Hematopoietic multipotent progenitor cell treated with erythropoietin and hydrocortisone succinate and interleukin-3 and kit ligand, for 4 days (in vitro differentiated cells): ENCODE data around the gene SLIT3.

Experiments used
- DNase-seq: peaks from one replicate; pipeline ENCODE4 v3.0.0-alpha.2; 2015

SLIT3 gene

DNA sequence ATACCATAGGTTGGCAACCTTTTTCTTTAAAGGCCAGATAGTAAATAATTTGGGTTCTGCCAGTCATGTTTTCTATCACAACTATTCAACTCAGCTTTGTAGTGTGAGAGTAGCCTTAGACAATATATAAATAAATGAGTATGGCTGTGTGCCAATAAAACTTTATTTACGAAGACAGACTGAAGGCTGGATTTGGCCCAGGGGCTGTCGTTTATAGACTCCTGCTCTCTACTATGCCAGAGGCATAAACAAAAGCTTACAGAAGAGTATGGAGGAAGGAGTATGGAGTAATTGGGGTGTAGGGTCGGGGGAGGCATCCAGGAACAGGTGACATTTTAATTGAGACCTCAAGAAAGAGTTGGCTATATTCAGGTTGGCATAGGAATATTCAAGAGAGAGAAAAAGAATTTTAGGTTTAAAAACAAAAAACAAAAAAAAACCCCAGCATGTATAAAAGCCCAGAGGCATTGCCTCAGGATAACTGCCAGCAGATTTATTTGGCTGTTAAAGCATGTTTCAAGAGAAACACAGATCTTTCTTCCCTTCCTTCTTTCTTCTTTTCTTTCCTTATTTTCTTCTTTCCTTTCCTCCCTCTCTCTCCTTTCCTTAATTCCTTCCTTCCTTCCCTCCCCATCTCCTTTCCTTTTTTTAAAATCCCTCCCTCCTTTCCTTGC, 39.9 kb downstream of the SLIT3 start:
- DNase-seq = no peak

DNA sequence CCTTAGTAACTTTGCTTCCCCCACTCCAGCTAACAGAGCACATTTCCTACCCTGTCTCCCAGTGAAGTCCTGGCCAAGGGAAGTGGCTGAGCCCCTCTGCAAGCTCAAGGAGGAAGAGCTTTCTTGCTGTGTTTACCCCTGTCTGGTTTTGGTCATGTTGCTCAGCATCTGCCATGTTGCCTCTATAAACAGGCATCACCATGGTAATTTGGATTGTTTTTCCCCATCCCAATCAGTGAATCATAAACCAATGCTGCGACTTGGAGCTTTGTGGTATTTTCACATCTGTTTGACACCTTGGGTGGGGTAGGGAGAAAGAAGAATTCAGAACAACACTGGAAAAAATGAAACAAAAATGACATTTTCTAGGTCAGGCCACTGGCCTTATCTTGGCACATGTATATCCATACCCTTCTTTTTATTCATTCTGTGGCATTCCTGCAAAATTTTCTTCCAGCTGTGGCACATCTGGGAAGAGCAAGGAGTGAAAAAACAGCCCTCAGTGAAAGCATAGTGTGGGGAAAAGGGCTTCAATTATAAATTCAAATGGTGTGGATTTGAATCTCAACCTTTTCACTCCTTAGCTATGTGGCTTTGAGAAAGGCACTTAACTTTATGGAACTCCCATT, 42.5 kb downstream of the SLIT3 start:
- no peak for DNase-seq

DNA sequence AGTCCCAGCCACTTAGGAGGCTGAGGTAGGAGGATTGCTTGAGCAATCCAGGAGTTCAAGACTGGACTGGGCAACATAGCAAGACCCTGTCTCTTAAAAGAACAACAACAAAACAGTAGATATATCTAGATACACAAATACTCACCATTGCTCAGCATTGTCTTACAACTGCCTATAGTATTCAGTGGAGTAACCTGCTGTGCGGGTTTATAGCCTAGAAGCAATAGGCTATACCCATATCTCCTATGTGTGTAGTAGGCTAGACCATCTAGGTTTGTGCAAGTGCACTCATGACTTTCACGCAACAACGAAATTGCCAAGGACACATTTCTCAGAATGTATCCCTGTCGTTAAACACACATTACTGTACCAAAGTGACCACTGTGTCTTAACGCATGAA, 44.7 kb downstream of the SLIT3 start:
- DNase-seq = no peak

DNA sequence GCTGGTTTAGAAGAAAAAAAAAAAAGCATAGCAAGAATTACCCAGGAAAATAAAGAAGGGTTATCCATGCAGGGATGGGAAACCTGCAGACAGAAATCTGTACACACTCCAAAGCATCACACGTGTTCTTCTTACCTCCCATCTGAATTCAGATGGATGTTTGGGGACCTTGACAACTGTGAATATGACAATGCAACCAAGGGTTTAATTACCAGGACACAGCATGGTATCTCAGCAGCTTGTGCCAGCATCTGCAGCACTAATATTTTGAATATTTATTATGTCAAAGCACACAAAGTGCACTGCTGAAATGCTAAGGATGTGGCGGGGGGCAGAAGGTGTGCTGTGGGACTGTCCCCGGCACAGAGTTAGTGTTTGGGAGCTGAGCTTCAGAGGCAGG, 47.9 kb downstream of the SLIT3 start:
- DNase-seq = no peak

DNA sequence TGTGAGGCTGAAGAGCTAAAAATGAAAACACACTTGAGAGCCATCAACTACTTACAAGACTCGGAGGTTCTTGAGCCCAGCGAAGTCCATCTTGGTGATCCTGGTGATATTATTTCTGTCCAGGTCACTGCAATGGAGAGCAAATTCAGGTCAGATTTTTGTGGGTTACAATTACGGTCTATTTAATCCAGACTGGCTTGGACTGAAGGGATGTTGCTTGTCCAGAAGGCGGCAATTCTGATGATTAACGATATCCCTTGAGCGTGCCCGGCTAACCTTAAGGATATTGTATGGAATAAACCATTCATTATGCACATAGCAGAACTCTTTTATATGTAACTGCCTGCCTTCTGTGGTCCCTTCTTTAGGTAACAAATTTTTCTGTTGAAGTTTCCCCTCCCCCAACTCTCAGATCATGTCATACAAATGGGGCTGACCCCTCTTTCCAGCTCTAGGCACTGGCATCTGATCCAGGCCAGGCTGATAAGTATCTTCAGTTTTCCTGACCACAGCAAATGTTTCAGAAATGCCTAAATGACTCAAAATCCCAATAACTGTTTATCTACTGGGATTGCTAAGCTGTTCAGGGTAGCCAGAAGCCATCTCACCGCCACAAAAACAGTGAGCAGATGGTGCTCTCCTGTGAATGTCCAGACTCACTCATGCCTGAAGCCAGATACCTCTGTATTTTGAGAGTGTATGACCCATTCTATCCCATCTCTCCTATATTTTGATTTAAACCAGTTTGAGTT, 49.4 kb downstream of the SLIT3 start:
- DNase-seq = no peak

DNA sequence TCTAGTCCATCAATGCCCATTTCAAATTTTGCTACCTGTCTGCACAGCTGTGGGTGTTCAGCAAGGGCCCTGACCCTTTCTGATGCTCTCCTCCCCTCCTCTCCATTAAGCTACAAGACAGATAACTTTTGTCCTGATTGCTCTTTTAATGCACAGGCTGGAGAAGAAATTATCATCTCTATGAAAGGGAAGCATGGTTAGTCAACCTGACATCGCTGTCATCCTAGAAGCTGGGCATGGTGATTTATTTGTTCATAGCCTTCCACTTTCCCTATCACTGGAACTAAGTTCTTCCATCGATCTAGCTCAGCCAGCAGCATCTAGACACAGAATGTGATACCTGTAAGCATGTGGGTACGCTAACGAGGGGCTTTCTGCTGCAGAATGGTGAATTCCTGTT, 50.1 kb downstream of the SLIT3 start:
- DNase-seq = no peak

DNA sequence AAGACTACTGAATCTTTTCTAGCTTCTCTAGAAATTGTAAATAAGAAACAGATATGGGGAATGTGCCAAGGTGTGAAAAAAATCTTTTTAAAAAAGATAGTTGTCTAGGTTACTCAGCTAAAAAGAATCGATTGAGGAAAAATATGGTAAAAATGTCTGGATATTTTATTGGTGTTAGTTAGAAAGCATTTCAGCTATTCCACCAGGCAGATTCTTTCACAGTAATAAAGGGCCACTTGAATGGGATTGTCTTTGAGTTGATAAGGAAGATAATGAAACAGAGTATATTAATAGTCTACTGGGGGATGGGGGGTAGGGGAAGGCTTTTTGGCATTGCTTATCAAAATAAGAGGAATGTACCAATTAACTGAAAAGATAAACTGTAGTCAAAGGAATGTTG, 51.9 kb downstream of the SLIT3 start:
- DNase-seq = no peak

DNA sequence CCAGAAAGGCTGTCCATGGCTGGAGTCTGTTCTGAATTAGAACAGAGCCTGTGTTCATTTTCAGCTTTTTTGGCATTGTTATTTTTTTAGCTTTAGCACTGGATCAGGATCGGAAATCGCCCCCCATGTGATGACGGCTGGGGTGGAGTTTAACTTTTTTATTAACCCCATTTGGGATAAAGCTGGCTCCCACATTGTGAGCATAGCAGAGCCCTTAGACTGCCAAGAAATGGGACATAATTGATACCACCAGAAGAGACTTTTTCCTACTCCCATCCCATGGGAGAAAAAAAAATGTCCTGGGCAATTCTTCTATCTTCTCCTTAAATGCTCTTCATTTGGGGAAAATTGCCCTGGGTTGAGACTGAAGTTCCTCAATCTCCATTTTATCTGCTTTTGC, 52.4 kb downstream of the SLIT3 start:
- DNase-seq = no peak

DNA sequence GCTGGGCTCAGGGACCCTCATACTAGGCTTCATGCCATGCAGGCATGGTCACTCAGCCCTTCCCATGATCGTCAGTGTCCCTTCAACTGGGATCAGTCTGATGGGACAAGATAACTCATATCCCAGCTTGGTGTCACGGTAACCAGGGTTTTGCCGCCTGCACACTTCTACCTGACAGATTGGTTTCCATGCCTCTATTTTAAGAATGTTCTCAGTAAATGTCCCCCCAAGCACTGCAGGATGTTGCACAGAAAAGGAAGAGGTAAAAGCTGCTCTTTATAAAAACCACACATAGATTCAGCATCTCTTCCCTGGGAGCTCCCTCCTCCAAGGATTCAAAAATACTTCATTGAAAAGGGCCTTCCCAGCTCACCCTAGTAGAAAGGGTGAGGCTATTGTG, 56.1 kb downstream of the SLIT3 start:
- DNase-seq = no peak

DNA sequence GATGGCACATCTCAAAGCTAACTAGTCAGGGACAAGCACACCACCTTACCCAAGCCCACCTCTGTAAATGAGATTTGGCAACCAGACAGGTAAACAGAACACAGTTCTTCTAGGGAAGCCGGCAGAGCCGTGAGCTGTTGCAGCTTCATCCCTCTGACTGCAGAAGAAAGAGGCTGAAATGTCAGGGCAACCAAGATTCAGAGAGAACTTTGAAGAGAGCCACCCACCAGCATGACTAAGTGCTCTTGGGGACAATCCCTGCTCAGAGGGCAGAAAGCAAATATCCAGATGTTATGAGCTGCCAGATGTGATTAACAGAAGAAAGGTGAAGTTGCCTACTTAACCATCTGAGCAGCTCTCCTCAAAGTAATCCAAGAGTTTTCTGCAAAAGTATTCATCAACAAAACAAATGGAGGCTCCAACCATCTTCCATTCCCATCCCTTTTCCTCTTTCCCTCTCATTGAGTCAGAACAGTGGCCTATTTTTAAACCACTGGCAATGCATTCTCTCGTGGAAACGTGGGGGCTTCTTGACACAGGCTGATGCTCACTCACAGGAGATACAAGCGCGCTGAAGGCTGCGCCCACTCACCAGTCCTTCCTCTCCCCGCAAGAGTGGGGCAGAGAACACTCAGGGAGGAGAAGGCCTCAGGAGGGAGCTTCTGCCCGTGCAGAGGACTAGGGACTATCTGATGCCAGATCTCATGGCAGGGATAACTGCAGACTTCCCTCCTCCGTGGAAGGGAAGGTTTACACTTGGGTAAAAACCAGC, 57.1 kb downstream of the SLIT3 start:
- DNase-seq = no peak

DNA sequence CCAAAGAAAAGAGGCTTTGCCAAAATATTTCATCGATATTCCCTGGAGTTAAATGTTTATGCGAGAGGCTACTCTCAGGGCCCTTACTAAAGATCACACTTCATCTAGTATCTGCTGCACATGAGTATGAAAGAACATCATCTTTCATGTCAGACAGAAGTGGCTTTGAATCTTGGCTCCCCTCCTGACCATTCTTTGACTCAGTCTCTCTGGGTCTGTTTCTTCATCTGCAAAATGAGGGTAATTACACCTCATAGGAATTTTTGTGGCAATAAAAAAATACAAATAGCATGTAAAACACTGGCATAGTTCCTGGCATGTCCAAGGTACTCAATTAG, 58.1 kb downstream of the SLIT3 start:
- DNase-seq = no peak

DNA sequence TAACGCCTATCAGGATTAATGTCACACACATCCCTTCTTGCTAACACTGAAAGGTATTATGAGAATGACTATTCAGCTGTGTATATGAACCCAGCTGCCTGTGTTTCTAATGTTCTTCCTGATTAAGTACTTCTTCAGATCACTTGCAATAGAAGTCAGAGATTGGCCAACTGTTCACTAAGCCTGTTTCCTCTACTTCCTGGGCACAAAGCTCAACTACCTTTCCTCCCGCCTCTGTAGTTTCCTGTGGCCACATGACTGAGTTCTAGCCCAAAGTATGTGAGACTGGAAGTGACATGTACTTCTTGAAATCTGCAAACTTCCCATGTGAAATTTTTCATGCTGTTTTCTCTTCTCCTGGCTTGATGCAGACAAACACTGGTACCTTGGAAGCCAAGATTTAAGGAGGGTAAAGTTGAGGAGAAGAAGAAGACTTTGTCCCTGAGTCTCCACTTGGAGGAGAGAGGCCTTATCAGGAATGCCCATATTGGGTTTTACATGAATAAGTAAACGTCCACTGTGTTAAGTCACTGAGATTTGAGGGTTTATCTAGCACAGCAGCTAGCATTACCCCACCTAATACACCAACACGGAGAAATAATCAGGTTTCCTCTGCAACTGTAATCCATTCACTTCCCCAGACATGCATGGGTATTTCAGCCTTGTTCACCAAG, 58.6 kb downstream of the SLIT3 start:
- DNase-seq = peak; percentile 18

DNA sequence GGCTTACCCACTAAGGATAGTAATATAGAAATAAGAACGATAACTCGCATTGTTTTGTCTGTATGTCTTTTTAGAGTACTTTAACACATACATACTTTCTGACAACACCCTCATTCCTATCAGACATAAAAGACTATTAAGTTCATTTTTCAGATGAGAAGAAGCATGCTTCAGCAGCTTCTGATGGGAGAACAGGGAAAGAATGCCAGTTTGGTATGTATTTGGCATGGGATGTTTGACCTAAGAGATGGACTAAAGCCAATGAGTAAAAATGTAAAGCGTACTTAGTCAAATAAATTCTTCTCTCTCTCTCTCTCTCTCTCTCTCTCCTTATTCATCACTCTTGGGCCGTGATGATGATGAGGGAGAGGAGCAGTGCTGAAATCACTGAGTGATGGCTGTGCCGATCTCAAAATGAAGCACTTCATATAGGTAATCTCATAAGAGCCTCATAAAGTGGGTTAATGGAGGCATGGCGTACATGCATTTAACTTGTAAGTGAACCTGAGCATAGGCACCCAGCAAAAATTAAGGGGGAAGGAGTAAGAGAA, 71.5 kb downstream of the SLIT3 start:
- DNase-seq = no peak

DNA sequence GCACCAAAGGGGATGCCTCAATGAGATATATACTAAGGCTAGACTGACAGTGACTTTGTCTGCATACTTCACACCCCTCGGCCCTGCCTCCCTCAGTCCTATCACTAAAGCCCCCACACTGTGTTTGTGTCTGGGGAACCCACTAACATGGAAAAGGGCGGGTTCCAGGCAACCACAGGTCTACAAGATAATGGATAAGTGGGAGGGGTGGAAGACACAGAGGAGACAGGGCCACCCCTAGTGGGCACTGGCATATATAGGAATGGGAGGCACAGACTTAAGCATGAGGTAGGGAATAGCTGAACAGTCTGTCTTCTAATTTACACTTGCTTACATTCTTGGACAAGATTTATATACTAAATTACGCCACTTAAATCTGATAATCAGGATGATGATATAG, 74.0 kb downstream of the SLIT3 start:
- peak; percentile 24 for DNase-seq

DNA sequence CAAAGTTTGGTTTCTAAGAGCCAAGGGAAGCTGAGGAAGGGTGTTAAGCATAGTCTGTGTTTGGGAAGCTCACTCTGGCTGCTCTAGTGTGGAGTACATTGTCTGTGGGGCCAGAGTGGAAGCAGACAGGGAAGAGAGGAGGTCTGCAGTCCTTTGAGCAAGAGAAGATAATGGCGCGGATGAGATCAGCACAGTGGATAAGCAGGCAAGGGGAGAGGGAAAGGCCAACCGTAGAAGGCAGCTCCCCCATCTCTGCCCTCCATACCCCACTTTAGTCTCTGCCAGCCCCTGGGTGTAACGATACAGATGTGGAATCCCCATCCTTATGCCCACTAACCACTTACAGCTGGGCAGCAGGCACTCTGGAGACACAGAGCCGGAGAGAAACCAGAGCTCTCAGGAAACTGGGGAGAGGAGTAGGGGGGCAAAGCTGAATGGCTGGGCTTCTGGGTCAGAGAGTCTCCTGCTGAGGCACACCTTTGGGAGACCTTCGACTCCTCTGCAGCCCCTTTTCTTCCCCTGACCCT, 75.0 kb downstream of the SLIT3 start:
- DNase-seq = no peak

DNA sequence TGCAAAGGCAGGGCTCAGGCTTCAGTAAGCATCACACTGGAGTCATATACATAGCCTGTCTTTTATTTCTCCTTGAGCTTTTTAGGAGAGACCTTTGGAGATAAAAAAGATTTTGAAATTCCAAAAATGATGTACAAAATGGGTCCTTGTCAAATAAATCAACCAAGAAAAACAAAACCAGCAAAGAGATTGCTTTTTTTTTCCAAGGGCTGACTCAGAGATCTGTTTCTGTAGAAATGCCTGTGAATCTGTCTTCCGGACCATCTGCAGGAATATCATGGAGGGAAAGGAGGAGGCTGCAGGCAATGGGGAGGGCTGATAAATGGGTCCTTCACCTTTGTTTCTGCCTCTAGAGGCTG, 77.4 kb downstream of the SLIT3 start:
- DNase-seq = no peak

DNA sequence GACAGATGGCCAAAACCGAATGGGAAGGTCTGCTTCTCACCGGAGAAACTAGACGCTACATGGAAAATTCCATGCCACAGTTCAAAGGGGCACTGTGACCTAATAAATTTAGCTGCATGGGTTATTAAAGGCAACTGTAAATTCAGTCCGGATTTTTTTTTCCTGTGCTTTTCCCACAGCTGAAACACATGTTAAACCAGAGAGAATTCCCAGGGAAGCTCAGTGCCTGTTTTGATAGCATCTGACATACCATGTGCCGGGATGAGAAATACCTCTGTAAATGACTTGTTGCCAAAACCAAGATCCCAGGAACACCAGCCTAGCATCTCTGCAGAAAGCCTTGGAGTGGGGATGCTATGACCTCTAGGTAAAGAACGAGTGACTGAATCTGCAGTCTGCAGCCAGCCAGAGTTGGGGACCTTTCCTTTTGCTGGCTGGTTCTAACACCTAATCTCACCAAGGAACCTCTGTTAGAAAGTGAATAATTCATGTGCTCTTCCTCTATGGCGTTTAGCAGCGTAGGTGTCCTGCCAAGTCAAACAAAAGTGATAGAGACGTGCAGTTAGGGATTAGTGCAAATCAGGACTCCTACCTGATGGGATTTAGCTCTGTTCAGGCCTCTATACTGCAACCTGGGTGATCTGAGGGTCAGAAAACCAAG, 77.9 kb downstream of the SLIT3 start:
- DNase-seq = no peak

DNA sequence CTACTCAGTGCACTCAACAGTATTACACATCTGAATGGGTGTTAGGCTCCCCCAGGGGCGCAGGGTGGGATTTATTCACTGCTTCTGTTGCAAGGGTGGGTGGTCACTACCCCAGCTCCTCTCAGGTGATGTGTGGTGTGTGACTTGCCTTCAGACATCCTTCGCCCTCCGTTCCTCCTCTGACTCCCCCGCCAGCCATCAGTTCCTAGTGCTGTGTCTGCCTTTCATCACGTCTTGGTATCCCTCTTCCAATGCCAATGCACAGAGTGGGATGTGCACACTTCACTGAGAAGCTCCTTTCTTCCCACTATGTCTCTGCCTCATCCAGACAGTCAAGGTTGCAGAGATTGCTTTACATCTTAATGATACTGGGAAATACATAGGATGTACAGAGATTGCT, 79.4 kb downstream of the SLIT3 start:
- DNase-seq = no peak

DNA sequence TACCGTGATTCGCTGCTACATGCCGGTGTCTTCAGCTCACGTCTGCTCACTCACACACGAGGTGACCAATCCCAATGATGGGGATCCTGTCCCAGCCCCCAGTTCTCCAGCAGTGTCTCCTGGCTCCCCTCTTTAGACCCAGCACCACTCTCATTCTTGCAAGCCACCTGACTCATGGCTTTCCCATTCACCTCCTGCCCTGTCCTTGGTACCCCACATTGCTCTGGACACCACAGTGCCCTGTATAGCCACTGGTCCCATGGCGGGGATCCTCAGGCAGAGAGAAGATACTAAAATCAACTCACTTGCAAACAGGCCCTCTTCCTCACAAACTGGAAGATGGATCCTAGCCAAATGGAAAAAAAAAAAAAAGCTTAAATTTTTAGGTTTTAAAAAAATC, 81.0 kb downstream of the SLIT3 start:
- no peak for DNase-seq

DNA sequence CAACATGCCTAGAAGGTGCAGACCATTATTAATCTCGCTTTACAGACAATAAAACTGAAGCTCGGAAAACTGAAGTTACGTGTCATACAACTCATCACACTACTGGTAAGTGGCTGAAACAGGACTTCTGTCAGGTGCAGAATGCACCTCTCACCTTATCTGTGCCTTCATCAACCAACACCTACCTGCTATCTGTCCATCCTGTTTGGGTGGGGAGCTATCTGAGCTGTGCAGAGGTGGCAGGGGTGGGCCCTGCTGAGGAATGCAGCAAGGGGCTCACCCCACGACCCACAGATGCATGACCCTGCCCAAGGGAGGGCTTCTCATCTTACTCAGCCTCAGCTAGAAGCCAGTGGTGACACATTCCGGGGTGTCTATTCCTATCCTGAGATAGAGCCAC, 81.6 kb downstream of the SLIT3 start:
- no peak for DNase-seq

DNA sequence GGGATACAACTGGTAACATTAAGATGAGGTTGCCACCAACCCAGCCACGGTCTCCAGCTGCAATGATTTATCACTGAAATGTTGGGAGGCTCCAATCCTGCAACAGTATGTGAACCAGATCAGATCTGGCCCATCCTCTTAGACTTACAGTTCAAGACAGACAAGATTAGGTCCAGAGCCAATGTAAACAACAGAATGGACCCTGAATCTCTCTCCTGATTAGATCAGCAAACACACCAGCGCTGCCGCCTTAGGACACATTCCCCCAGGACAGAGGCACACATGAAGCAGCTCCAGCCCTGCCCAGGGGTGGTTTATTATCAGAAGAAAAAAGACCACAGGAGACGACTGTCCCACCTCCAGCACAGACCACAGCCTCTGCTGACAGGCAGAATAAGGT, 82.1 kb downstream of the SLIT3 start:
- DNase-seq = no peak

DNA sequence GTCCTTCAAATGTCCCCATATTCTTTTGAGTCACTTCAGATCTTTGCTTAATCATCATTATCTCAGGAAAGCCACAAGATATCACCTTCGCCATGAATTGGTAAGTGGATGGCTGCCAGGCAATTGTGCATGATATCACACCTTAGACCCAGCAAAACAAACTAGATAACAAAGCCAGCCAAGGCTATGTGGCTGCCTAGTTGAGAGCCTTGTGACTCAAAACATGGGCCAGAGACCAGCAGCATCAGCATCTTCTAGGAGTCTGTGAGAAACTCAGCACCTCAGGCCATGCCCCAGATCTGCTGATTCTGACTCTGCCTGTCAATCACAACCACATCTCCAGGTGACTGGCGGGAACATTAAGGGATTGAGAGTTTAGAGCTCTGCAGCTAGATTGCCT, 82.8 kb downstream of the SLIT3 start:
- DNase-seq = no peak
